Bronchial epithelial cell (primary cell): ENCODE data around the gene HEBP1. TPM values are rescaled to one million over a fixed set of nuclear protein-coding genes. Genes with fewer than 3 reads are reported as not detected.

ENCODE experiments used
- DNase-seq: peaks from one replicate; pipeline ENCODE4 v3.0.0-alpha.2; 2010; ENCODE audit warnings: low read depth
- FAIRE-seq: peaks from 2 replicates; lab custom pipeline; 2011; peaks lifted over from hg19 to GRCh38; lab: Jason Lieb, UNC
- H3K27me3 ChIP-seq: 2 replicates; pipeline ENCODE4 v1.5.1; 2011; ENCODE audit warnings: low read length; ENCODE audit not compliant: control insufficient read depth, insufficient read depth
- H3K36me3 ChIP-seq: 2 replicates; pipeline ENCODE4 v1.5.1; 2011; ENCODE audit warnings: low read length; ENCODE audit not compliant: control insufficient read depth, insufficient read depth
- H3K4me3 ChIP-seq: 2 replicates; pipeline ENCODE4 v1.5.1; 2011; ENCODE audit warnings: mild to moderate bottlenecking, low read depth, low read length, control low read depth
- total RNA-seq: library from RNA; depleted of rRNA; stranded (reverse); fragments of >200 nt; gene quantifications from 2 replicates; pipeline ENCODE4 v1.2.1, GENCODE V29; 2014
- TF ChIP-seq, protein P1 (sequence below): IDR thresholded peaks from 2 replicates; pipeline ENCODE4 v1.5.1; 2011; ENCODE audit warnings: mild to moderate bottlenecking, moderate library complexity, low read length, control low read depth, inconsistent platforms; ENCODE audit not compliant: insufficient read depth, severe bottlenecking

Gene HEBP1
- total RNA-seq, 1 donor from 2014 or later, result 4.2 TPM

GRCh38 chr12:12973019-12973418, 27.0 kb downstream of the HEBP1 start:
- FAIRE-seq, result no peak
- TF ChIP-seq, protein P1, sequence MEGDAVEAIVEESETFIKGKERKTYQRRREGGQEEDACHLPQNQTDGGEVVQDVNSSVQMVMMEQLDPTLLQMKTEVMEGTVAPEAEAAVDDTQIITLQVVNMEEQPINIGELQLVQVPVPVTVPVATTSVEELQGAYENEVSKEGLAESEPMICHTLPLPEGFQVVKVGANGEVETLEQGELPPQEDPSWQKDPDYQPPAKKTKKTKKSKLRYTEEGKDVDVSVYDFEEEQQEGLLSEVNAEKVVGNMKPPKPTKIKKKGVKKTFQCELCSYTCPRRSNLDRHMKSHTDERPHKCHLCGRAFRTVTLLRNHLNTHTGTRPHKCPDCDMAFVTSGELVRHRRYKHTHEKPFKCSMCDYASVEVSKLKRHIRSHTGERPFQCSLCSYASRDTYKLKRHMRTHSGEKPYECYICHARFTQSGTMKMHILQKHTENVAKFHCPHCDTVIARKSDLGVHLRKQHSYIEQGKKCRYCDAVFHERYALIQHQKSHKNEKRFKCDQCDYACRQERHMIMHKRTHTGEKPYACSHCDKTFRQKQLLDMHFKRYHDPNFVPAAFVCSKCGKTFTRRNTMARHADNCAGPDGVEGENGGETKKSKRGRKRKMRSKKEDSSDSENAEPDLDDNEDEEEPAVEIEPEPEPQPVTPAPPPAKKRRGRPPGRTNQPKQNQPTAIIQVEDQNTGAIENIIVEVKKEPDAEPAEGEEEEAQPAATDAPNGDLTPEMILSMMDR, result no peak
- H3K36me3 ChIP-seq, result peaks cover 12% of the 10 kb centered on the region
- no peak overlapping the region for H3K4me3 ChIP-seq
- DNase-seq, result no peak
- H3K27me3 ChIP-seq, result no peaks in the 10 kb centered on the region

- FAIRE-seq, result no peak
- H3K27me3 ChIP-seq, result no peaks in the 10 kb centered on the region
- no peak for DNase-seq
- TF ChIP-seq, protein P1, result no peak
- no peak overlapping the region for H3K4me3 ChIP-seq
- peaks cover 5% of the 10 kb centered on the region for H3K36me3 ChIP-seq
Measured at GRCh38 chr12:12965836-12966235, 34.2 kb downstream of the HEBP1 start.

DNA sequence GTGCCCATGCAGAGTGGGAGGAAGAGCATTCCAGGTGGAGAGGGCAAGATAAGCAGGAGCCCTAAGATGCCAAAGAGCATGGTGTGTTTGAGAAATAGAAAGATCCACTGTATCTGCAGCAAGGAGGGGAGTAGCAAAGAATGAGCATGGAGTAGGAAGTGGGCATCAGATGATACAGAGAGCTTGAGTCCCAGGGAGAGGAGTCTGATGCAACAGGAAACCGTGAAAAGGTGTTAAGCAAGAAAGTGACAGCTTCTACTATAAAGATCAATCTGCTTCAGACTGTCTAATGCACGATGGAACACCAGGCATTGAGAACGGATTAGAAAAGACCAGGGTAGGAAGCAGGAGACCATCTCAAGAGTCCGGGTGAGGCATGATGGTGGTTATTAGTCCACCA, 35.8 kb downstream of the HEBP1 start:
- Histone ChIP-seq H3K36me3 (peaks cover 5% of the 10 kb centered on the region), H3K4me3 (no peak overlapping the region), H3K27me3 (no peaks in the 10 kb centered on the region)
- FAIRE-seq, result no peak
- DNase-seq, result no peak
- TF ChIP-seq, protein P1, result no peak

DNA sequence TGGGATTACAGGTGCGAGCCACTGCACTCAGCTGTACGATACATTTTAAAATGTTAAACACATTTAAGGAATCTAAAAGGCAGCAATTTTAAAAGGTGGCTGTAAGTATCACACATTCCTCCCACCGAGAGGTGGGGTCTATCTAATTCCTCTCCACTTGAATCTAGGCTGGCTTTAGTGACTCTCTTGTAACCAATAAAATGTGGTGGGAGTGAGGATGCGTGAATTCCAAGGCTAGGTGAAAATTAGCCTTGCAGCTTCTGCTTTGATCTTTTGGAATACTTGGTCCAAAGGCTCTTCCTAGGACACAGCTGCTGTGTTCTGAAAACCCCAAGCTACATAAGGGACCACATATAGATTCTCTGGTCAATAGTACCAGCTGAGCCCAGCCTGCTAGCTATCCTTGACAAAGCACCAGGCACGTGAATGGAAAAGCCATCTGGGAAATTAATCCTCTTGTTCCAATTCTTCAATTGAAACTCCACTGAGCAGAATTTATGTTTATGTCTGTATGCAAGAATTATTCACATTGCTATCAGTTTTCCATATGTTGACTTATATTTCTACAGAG, 39.3 kb downstream of the HEBP1 start:
- TF ChIP-seq, protein P1, result no peak
- no peaks in the 10 kb centered on the region for H3K27me3 ChIP-seq
- FAIRE-seq (no peak), DNase-seq (no peak)
- no peak overlapping the region for H3K4me3 ChIP-seq
- H3K36me3 ChIP-seq, result peaks cover 1% of the 10 kb centered on the region

GRCh38 chr12:12958886-12959285, 41.2 kb downstream of the HEBP1 start:
- DNase-seq (no peak), FAIRE-seq (peak; percentile 28)

More at GRCh38 chr12:12958886-12959285, 41.2 kb downstream of the HEBP1 start:
- Histone ChIP-seq H3K4me3 (no peak overlapping the region), H3K27me3 (no peaks in the 10 kb centered on the region), H3K36me3 (no peaks in the 10 kb centered on the region)
- TF ChIP-seq, protein P1, result no peak
